HepG2 (cell line): Measurements from ENCODE around the gene PVALB. TPM values are rescaled to one million over a fixed set of nuclear protein-coding genes. Genes with fewer than 3 reads are reported as not detected.

Experiments
- ATAC-seq: fragments of 200-7000 bp; cut with Tn5 transposase; 3 replicates; pipeline ENCODE4 v1.9.1; 2020; ENCODE audit warnings: mild to moderate bottlenecking, moderate library complexity
- BruUV-seq: library from RNA; stranded (reverse); fragments of 400-500 nt; replicated peaks from 2 replicates; lab custom pipeline; 2021; lab: Mats Ljungman, UMichigan
- CTCF ChIA-PET: fragments of 300-600 bp; formaldehyde crosslinking; extraction: SDS; loops from one replicate; lab custom pipeline; 2021; ENCODE audit warnings: low total read pairs, inconsistent platforms, low intra/inter-chr PET ratio; lab: Yijun Ruan, JAX
- POLR2A ChIA-PET: fragments of 350-600 bp; sonication (Branson Sonifier 250); formaldehyde crosslinking; loops from one replicate; lab custom pipeline; 2020; ENCODE audit warnings: antibody characterized with exemption, inconsistent platforms; lab: Yijun Ruan, JAX
- DNase-seq: peaks from one replicate; pipeline ENCODE4 v3.0.0-alpha.2; 2015; ENCODE audit warnings: low spot score
- FAIRE-seq: peaks from 3 replicates; lab custom pipeline; 2011; peaks lifted over from hg19 to GRCh38; lab: Jason Lieb, UNC
- H2AFZ ChIP-seq: one replicate; pipeline ENCODE4 v1.6.1; 2011; ENCODE audit warnings: low read length, inconsistent platforms
- H3K27ac ChIP-seq: fragments of 300-600 bp; 3 replicates; pipeline ENCODE4 v1.8.0; 2011; ENCODE audit warnings: mixed run types, mild to moderate bottlenecking, mixed read lengths, low read length, inconsistent platforms; ENCODE audit not compliant: insufficient read depth; ENCODE audit errors: extremely low read length
- H3K27me3 ChIP-seq, 2 experiments: fragments of 200-600 bp in 1 of 2; 2 replicates in 1 of 2; 3 replicates in 1 of 2; pipeline versions ENCODE4 v1.6.0 to v1.8.0; 2011; ENCODE audit warnings: low read length in 2 of 2, mild to moderate bottlenecking in 2 of 2, moderate library complexity in 2 of 2, inconsistent platforms in 1 of 2; ENCODE audit not compliant: insufficient read depth in 2 of 2, control insufficient read depth in 1 of 2
- H3K36me3 ChIP-seq, 2 experiments: fragments of 200-600 bp in 1 of 2; replicated peaks in 1 of 2; 2 replicates in 1 of 2; 3 replicates in 1 of 2; pipeline versions ENCODE4 v1.5.1 to v1.8.0; 2011; ENCODE audit warnings: low read length in 2 of 2, inconsistent platforms in 1 of 2; ENCODE audit not compliant: insufficient read depth in 2 of 2, control insufficient read depth in 1 of 2
- H3K4me1 ChIP-seq: 2 replicates; pipeline ENCODE4 v1.5.1; 2012; ENCODE audit warnings: low read length, inconsistent platforms; ENCODE audit not compliant: insufficient read depth
- H3K4me2 ChIP-seq: 2 replicates; pipeline ENCODE4 v1.6.0; 2011; ENCODE audit warnings: low read depth, low read length, inconsistent platforms
- H3K4me3 ChIP-seq, 3 experiments: fragments of 200-600 bp in 1 of 3; sonication (generic), shearing (Covaris generic) in 1 of 3; replicated peaks in 1 of 3; 2 replicates each; pipeline ENCODE4 v1.5.1; 2011 to 2016; ENCODE audit warnings: low read length in 3 of 3, inconsistent platforms in 2 of 3, low read depth in 2 of 3, mild to moderate bottlenecking in 2 of 3, control low read depth in 1 of 3, mixed read lengths in 1 of 3; ENCODE audit not compliant: insufficient read depth in 1 of 3
- H3K79me2 ChIP-seq: one replicate; pipeline ENCODE4 v1.6.1; 2011; ENCODE audit warnings: low read length, inconsistent platforms; ENCODE audit not compliant: insufficient read depth
- H3K9ac ChIP-seq: 2 replicates; pipeline ENCODE4 v1.6.0; 2011; ENCODE audit warnings: mild to moderate bottlenecking, low read depth, low read length, inconsistent platforms; ENCODE audit not compliant: insufficient read depth
- H3K9me3 ChIP-seq: 2 replicates; pipeline ENCODE4 v1.5.1; 2012; ENCODE audit warnings: mild to moderate bottlenecking, low read length
- H4K20me1 ChIP-seq: 2 replicates; pipeline ENCODE4 v1.6.0; 2011; ENCODE audit warnings: inconsistent platforms, mild to moderate bottlenecking, low read length, moderate library complexity; ENCODE audit not compliant: insufficient read depth
- ARID2 ChIP-seq: sonication (generic); formaldehyde crosslinking; IDR thresholded peaks from 2 replicates; pipeline ENCODE4 v1.8.1; 2022; ENCODE audit warnings: mild to moderate bottlenecking, missing genetic modification reagents, borderline replicate concordance
- DNMT3B ChIP-seq: conservative IDR thresholded peaks from 2 replicates; pipeline ENCODE4 v1.6.1; 2016; ENCODE audit warnings: missing biosample characterization, control low read depth
- MXD4 ChIP-seq: IDR thresholded peaks from 2 replicates; pipeline ENCODE4 v1.6.1; 2016; ENCODE audit warnings: mild to moderate bottlenecking, missing biosample characterization, missing genetic modification reagents
- MYNN ChIP-seq: sonication (generic); formaldehyde crosslinking; IDR thresholded peaks from 2 replicates; pipeline ENCODE4 v1.4.0; 2020; ENCODE audit warnings: mild to moderate bottlenecking, low read depth, missing genetic modification reagents
- U2AF1 ChIP-seq: fragments of 200-400 bp; formaldehyde crosslinking; optimal IDR thresholded peaks from 2 replicates; pipeline ENCODE3; 2017; ENCODE audit warnings: mild to moderate bottlenecking, low read depth, low read length
- ZBTB1 ChIP-seq: sonication (generic); formaldehyde crosslinking; IDR thresholded peaks from 2 replicates; pipeline ENCODE4 v1.4.0; 2020; ENCODE audit warnings: missing genetic modification reagents, borderline replicate concordance
- ZBTB3 ChIP-seq: sonication (generic); formaldehyde crosslinking; IDR thresholded peaks from 2 replicates; pipeline ENCODE4 v1.4.0; 2020; ENCODE audit warnings: low read depth, mild to moderate bottlenecking, moderate library complexity, missing genetic modification reagents, borderline replicate concordance
- ZBTB33 ChIP-seq: sonication (generic); formaldehyde crosslinking; IDR thresholded peaks from 2 replicates; pipeline ENCODE4 v1.4.0; 2020; ENCODE audit warnings: missing genetic modification reagents
- ZNF280B ChIP-seq: sonication (generic); formaldehyde crosslinking; IDR thresholded peaks from 2 replicates; pipeline ENCODE4 v1.5.0; 2020; ENCODE audit warnings: missing genetic modification reagents, mild to moderate bottlenecking, borderline replicate concordance
- WGBS: methylation state at CpG from one replicate; pipeline ENCODE4 v1.1.6; 2017; ENCODE audit warnings: low lambda C conversion rate; 5-methylcytosine and 5-hydroxymethylcytosine counted together
- in situ Hi-C: cut with HindIII; loops from 2 replicates; pipeline ENCODE4 v1.10.0; 2017; ENCODE audit warnings: low pct_unique_long_range_greater_than_20kb; ENCODE audit not compliant: extremely low pct_ligation_motif_present
- intact Hi-C: fragments of 100-400 bp; cut with micrococcal nuclease; formaldehyde crosslinking; loops from one replicate; pipeline ENCODE4 v1.10.0; 2022; ENCODE audit not compliant: unreplicated experiment
- polyA plus RNA-seq, 8 experiments: library from polyadenylated mRNA; depleted of rRNA in 3 of 8; stranded (reverse) in 7 of 8; unstranded in 1 of 8; fragments of >200 nt; fragmentation: Illumina TruSeq in 4 of 8; extraction: Trizol in 4 of 8; gene quantifications; 2 replicates each; pipeline versions ENCODE4 v1.2.1 to v1.2.3, GENCODE V29; 2011 to 2016; ENCODE audit warnings: low read depth in 4 of 8, missing spikeins in 1 of 8, mixed read lengths in 1 of 8; ENCODE audit not compliant: insufficient read depth in 1 of 8
- total RNA-seq, 5 experiments: library from RNA; depleted of rRNA; stranded (reverse); fragments of >200 nt; fragmentation: Illumina TruSeq; extraction: Trizol; gene quantifications; 2 replicates each; pipeline ENCODE4 v1.2.3, GENCODE V29; 2016; ENCODE audit warnings: low read depth in 1 of 5

PVALB gene
- total and polyA plus RNA-seq, 2 of the 13 experiments (the other 11 are each of a cell fraction or from before 2014, with no cell fraction given) = not detected

- in situ Hi-C loops = no loop called here
- H2AFZ ChIP-seq = no peak overlapping the region
- intact Hi-C loops = no loop called here
- no TSS peak for BruUV-seq
- no peak overlapping the region for H3K4me2 ChIP-seq
- H3K9ac ChIP-seq = no peak overlapping the region
- POLR2A ChIA-PET = no interaction called here
- H3K4me1 ChIP-seq = peaks cover 11% of the 10 kb centered on the region
- no peak overlapping the region for H3K4me3 ChIP-seq
- no peaks in the 10 kb centered on the region for H4K20me1 ChIP-seq
- no peaks in the 10 kb centered on the region for H3K79me2 ChIP-seq
- 56% methylated on average over 5 of the region's 5 CpGs for WGBS
- no peaks in the 10 kb centered on the region for H3K9me3 ChIP-seq
- TF ChIP-seq ZBTB33 (CRISPR knock-in tag) (no peak), U2AF1 (no peak), ZNF280B (CRISPR knock-in tag) (no peak), ARID2 (CRISPR knock-in tag) (no peak), MYNN (CRISPR knock-in tag) (no peak), DNMT3B (CRISPR knock-in tag) (no peak), ZBTB3 (no peak), MXD4 (no peak), ZBTB1 (CRISPR knock-in tag) (no peak)
- H3K36me3 ChIP-seq = no peaks in the 10 kb centered on the region
- CTCF ChIA-PET = no interaction called here
- H3K27me3 ChIP-seq = peaks cover 2% of the 10 kb centered on the region in 2 experiments; a peak in 3 of 5 replicates
- H3K27ac ChIP-seq = no peak overlapping the region
- FAIRE-seq = no peak
- DNase-seq = no peak
- no peak for ATAC-seq
Observed at GRCh38 chr22:36829370-36830002, 12.7 kb upstream of the PVALB start.
